Measurements from ENCODE around the gene ACRV1. TPM values are rescaled to one million over a fixed set of nuclear protein-coding genes. Genes with fewer than 3 reads are reported as not detected.

Gene ACRV1
- total RNA-seq, 1 donor from 2014 or later = not detected

DNA sequence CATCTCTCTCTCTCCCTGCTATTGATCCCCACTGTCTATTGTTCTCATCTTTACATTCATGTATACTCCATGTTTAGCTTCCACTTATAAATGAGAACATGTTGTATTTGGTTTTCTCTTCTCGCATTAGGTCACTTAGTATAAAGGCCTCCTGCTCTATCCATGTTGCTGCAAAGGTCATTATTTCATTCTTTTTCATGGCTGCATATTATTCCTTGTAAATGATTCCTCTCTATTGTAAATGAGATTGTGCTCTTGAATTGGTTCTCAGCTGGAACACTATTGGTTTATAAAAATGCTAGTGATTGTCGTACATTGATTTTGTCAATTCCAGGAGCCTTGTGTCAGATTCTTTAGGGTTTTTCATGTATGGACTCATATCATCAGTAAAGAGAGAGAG lies 13.5 kb downstream of the ACRV1 start:
- ChIA-PET CTCF (no interaction called here), POLR2A (no interaction called here)
- H3K4me1 Mint-ChIP-seq = no peaks in the 10 kb centered on the region
- intact Hi-C loops (cut with micrococcal nuclease) = no loop called here
- no peaks in the 10 kb centered on the region for H3K27me3 Mint-ChIP-seq
- TF ChIP-seq, protein P1, sequence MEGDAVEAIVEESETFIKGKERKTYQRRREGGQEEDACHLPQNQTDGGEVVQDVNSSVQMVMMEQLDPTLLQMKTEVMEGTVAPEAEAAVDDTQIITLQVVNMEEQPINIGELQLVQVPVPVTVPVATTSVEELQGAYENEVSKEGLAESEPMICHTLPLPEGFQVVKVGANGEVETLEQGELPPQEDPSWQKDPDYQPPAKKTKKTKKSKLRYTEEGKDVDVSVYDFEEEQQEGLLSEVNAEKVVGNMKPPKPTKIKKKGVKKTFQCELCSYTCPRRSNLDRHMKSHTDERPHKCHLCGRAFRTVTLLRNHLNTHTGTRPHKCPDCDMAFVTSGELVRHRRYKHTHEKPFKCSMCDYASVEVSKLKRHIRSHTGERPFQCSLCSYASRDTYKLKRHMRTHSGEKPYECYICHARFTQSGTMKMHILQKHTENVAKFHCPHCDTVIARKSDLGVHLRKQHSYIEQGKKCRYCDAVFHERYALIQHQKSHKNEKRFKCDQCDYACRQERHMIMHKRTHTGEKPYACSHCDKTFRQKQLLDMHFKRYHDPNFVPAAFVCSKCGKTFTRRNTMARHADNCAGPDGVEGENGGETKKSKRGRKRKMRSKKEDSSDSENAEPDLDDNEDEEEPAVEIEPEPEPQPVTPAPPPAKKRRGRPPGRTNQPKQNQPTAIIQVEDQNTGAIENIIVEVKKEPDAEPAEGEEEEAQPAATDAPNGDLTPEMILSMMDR (IDR thresholded peaks at IDR 0.05) = no peak
- H3K9me3 Mint-ChIP-seq = peaks cover 13% of the 10 kb centered on the region
- ATAC-seq (ENCODE audit: low read depth) (no peak), DNase-seq (no peak)
- H3K4me3 Mint-ChIP-seq = no peak overlapping the region
- H3K36me3 Mint-ChIP-seq (ENCODE audit: low read depth) = no peaks in the 10 kb centered on the region
- H3K27ac Mint-ChIP-seq = no peak overlapping the region

DNA sequence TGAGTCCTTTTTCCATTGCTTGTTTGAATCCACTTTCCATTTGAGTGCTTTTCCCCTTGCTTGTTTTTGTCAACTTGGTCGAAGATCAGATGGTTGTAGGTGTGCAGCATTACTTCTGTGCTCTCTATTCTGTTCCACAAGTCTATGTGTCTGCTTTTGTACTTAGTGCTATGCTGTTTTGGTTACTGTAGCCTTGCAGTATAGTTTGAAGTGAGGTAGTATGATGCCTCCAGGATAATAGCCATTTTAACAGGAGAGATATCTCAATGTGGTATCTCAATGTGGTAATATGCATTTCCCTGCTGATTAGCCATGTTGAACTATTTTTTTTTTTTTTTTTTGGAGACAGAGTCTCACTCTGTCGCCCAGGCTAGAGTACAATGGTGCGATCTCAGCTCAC lies 16.7 kb downstream of the ACRV1 start:
- intact Hi-C loops (cut with micrococcal nuclease) = no loop called here
- Mint-ChIP-seq H3K27me3 (no peaks in the 10 kb centered on the region), H3K4me3 (no peak overlapping the region), H3K27ac (no peak overlapping the region), H3K9me3 (peaks cover 13% of the 10 kb centered on the region), H3K4me1 (no peaks in the 10 kb centered on the region), H3K36me3 (ENCODE audit: low read depth) (no peaks in the 10 kb centered on the region)
- ATAC-seq (ENCODE audit: low read depth) (no peak), DNase-seq (no peak)
- TF ChIP-seq, protein P1 (IDR thresholded peaks at IDR 0.05) = no peak
- ChIA-PET CTCF (no interaction called here), POLR2A (no interaction called here)

DNA sequence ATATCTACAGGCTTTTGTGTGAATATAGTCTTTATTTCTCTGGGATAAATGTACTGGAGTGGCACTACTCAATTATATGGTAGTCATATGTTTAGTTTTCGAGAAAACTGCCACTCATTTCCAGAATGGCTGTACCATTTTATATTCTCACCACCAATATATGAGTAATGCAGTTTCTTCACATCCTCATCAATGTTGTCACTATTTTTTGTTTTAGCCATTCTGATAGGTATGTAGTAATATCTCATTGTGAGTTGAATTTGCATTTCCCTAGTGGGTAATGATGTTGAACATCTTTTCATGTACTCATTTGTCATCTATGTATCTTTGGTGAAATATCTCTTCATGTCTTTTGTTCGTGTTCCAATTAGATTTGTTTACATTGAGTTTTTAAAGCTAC lies 18.0 kb downstream of the ACRV1 start:
- TF ChIP-seq, protein P1 (IDR thresholded peaks at IDR 0.05) = no peak
- ATAC-seq (ENCODE audit: low read depth) (no peak), DNase-seq (no peak)
- intact Hi-C loops (cut with micrococcal nuclease) = no loop called here
- H3K9me3 Mint-ChIP-seq = peaks cover 13% of the 10 kb centered on the region
- H3K27ac Mint-ChIP-seq = no peak overlapping the region
- no peak overlapping the region for H3K4me3 Mint-ChIP-seq
- CTCF ChIA-PET = no interaction called here
- H3K36me3 Mint-ChIP-seq (ENCODE audit: low read depth) = no peaks in the 10 kb centered on the region
- POLR2A ChIA-PET = no interaction called here
- H3K27me3 Mint-ChIP-seq = no peaks in the 10 kb centered on the region
- no peaks in the 10 kb centered on the region for H3K4me1 Mint-ChIP-seq

DNA sequence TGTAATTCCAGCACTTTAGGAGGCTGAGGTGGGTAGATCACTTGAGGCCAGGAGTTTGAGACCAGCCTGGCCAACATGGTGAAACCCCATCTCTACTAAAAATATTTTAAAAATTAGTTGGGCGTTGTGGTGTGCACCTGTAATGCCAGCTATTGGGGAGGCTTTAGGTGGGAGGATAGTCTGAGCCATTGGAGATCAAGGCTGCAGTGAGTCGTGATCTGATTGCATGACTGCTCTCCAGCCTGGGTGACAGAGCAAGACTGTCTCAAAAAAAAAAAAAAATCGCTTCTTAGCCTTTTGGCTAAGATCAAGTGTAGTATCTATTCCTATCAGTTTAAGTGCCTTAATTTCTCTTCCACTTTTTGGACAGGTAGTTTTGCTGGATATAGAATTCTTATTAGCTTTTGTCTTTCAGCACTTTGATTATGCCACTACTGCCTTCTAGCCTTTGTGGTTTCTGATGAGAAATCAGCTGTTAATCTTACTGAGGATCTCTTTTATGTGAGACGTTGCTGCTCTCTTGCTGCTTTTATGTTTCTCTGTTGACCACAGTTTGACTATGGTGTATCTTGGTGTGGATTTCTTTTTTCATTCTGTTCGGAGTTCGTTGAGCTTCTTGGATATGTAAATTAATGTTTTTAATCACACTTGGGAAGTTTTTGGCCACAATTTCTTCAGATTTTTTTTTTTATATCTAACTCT lies 31.0 kb downstream of the ACRV1 start:
- POLR2A ChIA-PET = no interaction called here
- Mint-ChIP-seq H3K4me3 (no peak overlapping the region), H3K36me3 (ENCODE audit: low read depth) (no peaks in the 10 kb centered on the region), H3K4me1 (no peaks in the 10 kb centered on the region), H3K9me3 (no peaks in the 10 kb centered on the region), H3K27me3 (no peaks in the 10 kb centered on the region), H3K27ac (no peak overlapping the region)
- ATAC-seq (ENCODE audit: low read depth) (no peak), DNase-seq (no peak)
- TF ChIP-seq, protein P1 (IDR thresholded peaks at IDR 0.05) = no peak
- CTCF ChIA-PET = no interaction called here
- intact Hi-C loops (cut with micrococcal nuclease) = no loop called here

DNA sequence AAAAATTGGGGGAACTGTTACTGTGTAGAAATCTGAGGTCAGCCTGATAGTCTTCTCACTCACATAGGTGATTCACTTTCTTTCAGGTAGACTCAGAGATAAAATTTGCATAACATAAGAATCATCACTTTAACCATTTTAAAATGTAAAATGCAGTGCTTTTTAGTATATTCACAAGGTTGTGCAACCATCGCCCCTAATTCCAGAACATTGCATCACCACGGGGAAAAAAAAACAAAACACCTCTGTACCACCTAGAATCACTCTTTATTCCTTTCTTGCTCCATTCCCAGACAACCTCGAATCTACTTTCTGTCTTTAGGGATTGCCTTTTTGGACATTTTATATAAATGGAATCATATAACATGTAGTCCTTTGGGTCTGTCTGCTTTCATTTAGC lies 34.8 kb downstream of the ACRV1 start:
- CTCF ChIA-PET = no interaction called here
- Mint-ChIP-seq H3K9me3 (no peaks in the 10 kb centered on the region), H3K4me3 (no peak overlapping the region), H3K36me3 (ENCODE audit: low read depth) (no peaks in the 10 kb centered on the region), H3K27me3 (no peaks in the 10 kb centered on the region), H3K4me1 (no peaks in the 10 kb centered on the region), H3K27ac (no peak overlapping the region)
- no peak for DNase-seq
- ATAC-seq (ENCODE audit: low read depth) = no peak
- TF ChIP-seq, protein P1 (IDR thresholded peaks at IDR 0.05) = no peak
- POLR2A ChIA-PET = no interaction called here
- intact Hi-C loops (cut with micrococcal nuclease) = no loop called here
